Thoracic aorta (tissue), 2 donors: Measurements from ENCODE around the gene GSTM4. TPM values are rescaled to one million over a fixed set of nuclear protein-coding genes. Genes with fewer than 3 reads are reported as not detected.
"Not testable (repeated sequence)": the region's sequence is repeated elsewhere in the genome, so short reads cannot be mapped to it uniquely, and the experiment has no call there.

Source experiments
- ATAC-seq: fragments of 150-250 bp; one replicate; pipeline ENCODE4 v1.8.0; 2017; ENCODE audit warnings: low read depth; ENCODE audit not compliant: insufficient number of reproducible peaks, low FRiP score
- DNase-seq: peaks from one replicate; pipeline ENCODE4 v3.0.0-alpha.2; 2020; ENCODE audit warnings: low spot score
- H3K27ac ChIP-seq, 2 donors: fragments of 200-600 bp; sonication (generic); 1 replicate in 1 of 2; 2 replicates in 1 of 2; pipeline ENCODE4 v1.5.1; 2016; ENCODE audit warnings: mild to moderate bottlenecking in 2 of 2, moderate library complexity in 2 of 2
- H3K27me3 ChIP-seq: fragments of 200-600 bp; sonication (generic); replicated peaks from 2 replicates; pipeline ENCODE4 v1.6.0; 2016; ENCODE audit warnings: mild to moderate bottlenecking; ENCODE audit not compliant: insufficient read depth
- H3K36me3 ChIP-seq: fragments of 200-600 bp; sonication (generic); one replicate; pipeline ENCODE4 v1.5.1; 2016
- H3K4me1 ChIP-seq, 2 donors: fragments of 200-600 bp; sonication (generic); 1 replicate in 1 of 2; 2 replicates in 1 of 2; pipeline versions ENCODE4 v1.5.1 to v1.6.0; 2016; ENCODE audit warnings: low read depth in 2 of 2, mild to moderate bottlenecking in 1 of 2; ENCODE audit not compliant: control insufficient read depth in 1 of 2
- H3K4me3 ChIP-seq: fragments of 200-600 bp; sonication (generic); 2 replicates; pipeline ENCODE4 v1.5.1; 2016; ENCODE audit warnings: mild to moderate bottlenecking
- H3K9me3 ChIP-seq: fragments of 200-600 bp; sonication (generic); 2 replicates; pipeline ENCODE4 v1.5.1; 2016
- CTCF ChIP-seq: fragments of 200-600 bp; sonication (generic); IDR thresholded peaks from one replicate; pipeline ENCODE4 v1.5.1; 2019; ENCODE audit warnings: antibody characterized with exemption
- total RNA-seq, 2 donors: library from RNA; depleted of rRNA; stranded (reverse); fragments of >200 nt; gene quantifications; one replicate each; pipeline versions ENCODE4 v1.1.0 to v1.2.3, GENCODE V29; 2016

Gene GSTM4
- total RNA-seq, 2 donors from 2014 or later, result 15.7 to 28.4 TPM

GRCh38 chr1:109687641-109688499 is 32.0 kb downstream of the GSTM4 start, which contains the start of gene GSTM1:
GSTM1 (plus strand) TSS chr1:109687817; CDS start chr1:109687874, 57 bp downstream.
- ATAC-seq (no peak), DNase-seq (no peak)
- no peak within 1 kb of the TSS for H3K4me3 ChIP-seq
- no peaks in the 10 kb centered on the region for H3K36me3 ChIP-seq
- no peak within 1 kb of the TSS for H3K27ac ChIP-seq
- no peaks in the 10 kb centered on the region for H3K4me1 ChIP-seq
- no peaks in the 10 kb centered on the region for H3K27me3 ChIP-seq
- TF ChIP-seq CTCF, result no peak
- no peaks in the 10 kb centered on the region for H3K9me3 ChIP-seq

- no peaks in the 10 kb centered on the region for H3K27me3 ChIP-seq
- DNase-seq (no peak), ATAC-seq (no peak)
- no peak overlapping the region for H3K27ac ChIP-seq
- no peak overlapping the region for H3K4me3 ChIP-seq
- no peaks in the 10 kb centered on the region for H3K4me1 ChIP-seq
- no peak for TF ChIP-seq CTCF
- no peaks in the 10 kb centered on the region for H3K9me3 ChIP-seq
- no peaks in the 10 kb centered on the region for H3K36me3 ChIP-seq
These were observed 34.0 kb downstream of the GSTM4 start for GRCh38 chr1:109689844-109690405.

- no peaks in the 10 kb centered on the region for H3K27me3 ChIP-seq
- TF ChIP-seq CTCF, result no peak
- no peak overlapping the region for H3K27ac ChIP-seq
- H3K4me3 ChIP-seq, result no peak overlapping the region
- DNase-seq, result no peak
- ATAC-seq, result no peak
- no peaks in the 10 kb centered on the region for H3K9me3 ChIP-seq
- no peaks in the 10 kb centered on the region for H3K4me1 ChIP-seq
- no peaks in the 10 kb centered on the region for H3K36me3 ChIP-seq
These were observed 35.9 kb downstream of the GSTM4 start for GRCh38 chr1:109691759-109692158.

- H3K9me3 ChIP-seq, H3K27me3 ChIP-seq, H3K4me1 ChIP-seq, ATAC-seq, H3K27ac ChIP-seq, H3K36me3 ChIP-seq, DNase-seq, H3K4me3 ChIP-seq: not testable (repeated sequence)
These were observed 38.5 kb downstream of the GSTM4 start for GRCh38 chr1:109694400-109694799.

- not testable (repeated sequence) for H3K9me3 ChIP-seq, H3K27me3 ChIP-seq, H3K36me3 ChIP-seq, ATAC-seq, H3K27ac ChIP-seq, DNase-seq, H3K4me3 ChIP-seq, H3K4me1 ChIP-seq
These were observed 39.2 kb downstream of the GSTM4 start for GRCh38 chr1:109695138-109695537.

GRCh38 chr1:109697066-109697465 is 41.2 kb downstream of the GSTM4 start:
- Histone ChIP-seq H3K9me3 (no peaks in the 10 kb centered on the region), H3K27ac (no peak overlapping the region), H3K36me3 (no peaks in the 10 kb centered on the region), H3K4me3 (no peak overlapping the region), H3K4me1 (no peaks in the 10 kb centered on the region), H3K27me3 (no peaks in the 10 kb centered on the region)
- no peak for DNase-seq
- TF ChIP-seq CTCF, result no peak
- ATAC-seq, result no peak

GRCh38 chr1:109697861-109698260 is 42.0 kb downstream of the GSTM4 start:
- H3K4me1 ChIP-seq, H3K27ac ChIP-seq, H3K36me3 ChIP-seq, H3K4me3 ChIP-seq, DNase-seq, ATAC-seq, H3K27me3 ChIP-seq, H3K9me3 ChIP-seq: not testable (repeated sequence)

GRCh38 chr1:109702940-109703339 is 47.0 kb downstream of the GSTM4 start:
- not testable (repeated sequence) for H3K9me3 ChIP-seq, H3K27ac ChIP-seq, H3K4me3 ChIP-seq, H3K4me1 ChIP-seq, H3K27me3 ChIP-seq, ATAC-seq, DNase-seq, H3K36me3 ChIP-seq
